Right lung (tissue), 5 donors: ENCODE results near the gene TREM2. TPM values are rescaled to one million over a fixed set of nuclear protein-coding genes. Genes with fewer than 3 reads are reported as not detected.
"Not testable (repeated sequence)": the region's sequence is repeated elsewhere in the genome, so short reads cannot be mapped to it uniquely, and the experiment has no call there.

ENCODE experiments used
- DNase-seq, 2 donors: peaks; one replicate each; pipeline ENCODE4 v3.0.0-alpha.2; 2013
- polyA plus RNA-seq, 5 donors: library from polyadenylated mRNA; unstranded; fragments of 120-200 nt; gene quantifications; one replicate each; pipeline versions ENCODE4 v1.2.1 to v1.2.3, GENCODE V29; 2013; ENCODE audit warnings: inconsistent platforms in 1 of 5, low replicate concordance in 1 of 5; ENCODE audit not compliant: insufficient read length in 5 of 5, insufficient read depth in 1 of 5

TREM2 gene
- polyA plus RNA-seq, 5 donors: 0.18 to 0.56 (median 0.33) TPM; not detected in 1

DNA sequence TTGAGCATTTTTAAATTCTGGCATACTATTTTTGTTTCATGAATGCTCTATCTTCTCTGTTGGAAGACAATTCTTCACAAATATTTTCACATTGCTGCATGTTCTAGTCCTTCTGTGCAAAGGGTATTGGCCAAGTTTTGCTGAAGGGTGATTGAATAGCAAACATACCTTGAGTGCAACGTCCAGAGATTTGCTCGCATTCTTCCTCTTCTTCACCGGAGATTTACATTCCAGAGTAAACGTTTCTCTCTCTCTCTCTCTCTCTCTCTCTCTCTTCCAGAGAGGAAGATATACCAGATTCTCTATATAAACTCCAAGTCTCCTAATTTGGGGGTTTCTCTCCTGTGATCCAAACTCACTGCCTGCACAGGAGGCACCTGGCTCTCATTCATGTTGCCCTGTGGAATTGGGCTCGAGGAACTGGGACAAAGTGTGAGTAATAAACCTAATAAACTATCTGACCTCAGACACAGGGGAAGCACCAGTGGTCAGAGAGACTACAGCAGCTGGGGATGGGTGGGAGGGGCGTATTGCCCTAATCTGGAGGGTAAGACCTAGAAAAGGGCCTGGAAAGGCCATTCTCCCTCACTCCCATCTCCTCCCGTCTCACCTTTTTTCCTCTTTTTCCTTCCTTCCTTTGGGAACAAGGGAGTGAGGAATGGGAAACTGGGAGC lies 7.6 kb downstream of the TREM2 start:
- DNase-seq: no peak

- no peak for DNase-seq
Measured at GRCh38 chr6:41153992-41154625, 8.8 kb downstream of the TREM2 start, which contains the start of gene TREML1. Gene TREML1 (minus strand): TSS chr6:41154347. CDS start chr6:41154288, 59 bp downstream.

DNA sequence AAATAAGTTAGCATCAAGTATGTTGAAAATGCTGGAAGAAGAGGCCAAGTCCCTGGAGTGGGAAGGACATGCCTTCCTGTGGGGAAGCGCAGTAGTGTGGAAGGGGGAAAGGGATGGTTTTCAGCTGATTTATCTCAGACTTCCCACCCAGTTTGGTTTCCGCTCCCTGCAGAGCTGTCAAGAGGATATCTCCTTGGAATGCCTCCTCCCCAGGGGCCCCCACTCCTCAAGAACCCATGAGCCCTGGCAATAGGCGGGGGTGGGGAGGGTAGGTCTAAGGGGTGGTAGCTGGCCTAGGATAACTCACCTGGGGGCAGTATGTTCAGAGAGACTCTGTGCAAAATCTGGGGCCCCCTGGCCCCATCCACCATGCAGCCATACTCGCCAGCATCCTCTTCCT lies 9.5 kb downstream of the TREM2 start:
- DNase-seq: no peak

- DNase-seq: no peak
Measured at GRCh38 chr6:41150671-41151070, 12.2 kb downstream of the TREM2 start.

DNA sequence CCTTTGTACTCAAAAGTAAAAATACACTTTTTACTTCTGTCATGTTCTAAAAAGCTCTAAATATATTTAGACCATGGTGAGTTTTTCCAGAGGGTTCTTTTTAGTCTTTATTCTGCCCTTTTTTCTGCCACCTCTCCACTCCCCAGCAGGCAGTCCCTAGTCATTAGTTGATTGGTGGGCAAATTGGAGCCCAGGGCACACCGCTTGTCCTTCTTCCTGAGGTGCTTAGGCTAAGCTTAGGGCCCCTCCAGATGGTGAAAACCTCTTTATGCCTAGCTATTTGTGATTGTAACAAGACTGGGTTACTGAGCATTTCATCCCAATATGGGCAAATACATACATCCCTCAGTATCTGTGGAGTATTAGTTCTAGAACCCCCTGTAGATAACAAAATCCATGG lies 15.0 kb downstream of the TREM2 start:
- DNase-seq: no peak

GRCh38 chr6:41136911-41137310 lies 26.0 kb downstream of the TREM2 start:
- no peak for DNase-seq

GRCh38 chr6:41135062-41135832 lies 27.7 kb downstream of the TREM2 start:
- no peak for DNase-seq

DNA sequence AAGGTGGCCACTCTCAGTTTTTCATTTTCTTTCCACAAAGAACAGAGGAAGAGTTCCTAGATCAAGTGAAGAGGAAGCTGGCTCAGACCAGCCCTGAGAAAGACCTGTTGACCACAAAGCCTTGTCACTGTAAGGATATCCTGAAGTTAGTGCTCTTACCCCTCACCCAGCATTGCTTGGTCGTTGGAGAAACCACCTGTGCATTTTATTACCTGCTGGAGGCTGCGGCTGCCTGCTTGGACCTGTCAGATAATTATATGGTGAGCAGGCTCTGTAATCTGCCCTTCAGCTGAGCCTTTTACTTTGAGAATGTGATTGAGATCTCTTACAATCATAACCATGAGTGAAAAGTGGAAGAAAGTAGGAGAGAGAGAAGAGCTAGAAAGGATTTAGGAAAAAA lies 30.7 kb downstream of the TREM2 start:
- no peak for DNase-seq

GRCh38 chr6:41125282-41125681 lies 37.6 kb downstream of the TREM2 start:
- DNase-seq: no peak

GRCh38 chr6:41122918-41123317 lies 40.0 kb downstream of the TREM2 start:
- DNase-seq: no peak

DNA sequence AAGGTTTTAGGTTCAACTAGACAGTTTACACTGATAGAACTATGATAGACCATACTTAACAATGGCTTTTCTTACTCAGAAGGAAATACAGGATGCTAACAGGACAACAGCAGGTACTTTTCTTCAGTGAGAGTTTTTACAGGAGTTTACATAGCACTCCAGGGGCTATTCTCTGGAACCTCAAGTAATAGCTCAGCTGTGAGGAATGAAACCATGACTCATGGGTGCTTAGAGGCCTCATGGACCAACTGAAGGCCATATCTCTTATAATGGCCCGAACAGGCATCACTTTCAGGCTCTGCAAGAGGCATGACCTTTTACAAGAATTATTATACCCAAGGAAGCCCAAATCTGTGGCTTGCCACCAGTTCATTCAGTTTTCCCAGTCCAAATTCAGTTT lies 40.5 kb downstream of the TREM2 start:
- no peak for DNase-seq

DNA sequence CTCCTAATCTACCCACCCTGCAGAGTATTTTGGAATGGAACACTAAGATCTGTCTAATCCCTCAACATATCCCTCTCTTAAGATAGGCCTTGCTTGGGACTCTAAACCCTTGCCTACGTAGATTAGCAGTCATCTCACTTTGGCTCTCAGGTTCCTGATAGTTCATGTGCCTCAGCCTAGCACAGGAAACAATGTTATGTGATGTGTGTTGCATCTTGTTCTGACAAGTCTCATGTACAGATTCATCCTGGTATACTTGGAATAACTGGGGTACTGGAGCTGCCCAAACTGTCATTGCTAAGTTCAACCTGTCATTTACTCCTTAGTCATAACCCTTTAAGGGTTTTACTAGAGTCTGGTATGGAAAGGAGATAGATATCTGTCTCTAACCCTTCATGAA lies 42.9 kb downstream of the TREM2 start:
- DNase-seq: no peak

GRCh38 chr6:41119508-41119907 lies 43.4 kb downstream of the TREM2 start:
- DNase-seq: no peak

GRCh38 chr6:41115027-41115426 lies 47.9 kb downstream of the TREM2 start:
- not testable (repeated sequence) for DNase-seq

- no peak for DNase-seq
Measured at GRCh38 chr6:41111017-41111416, 51.9 kb downstream of the TREM2 start.

Other genes starting within 250 kb of the TREM2 start
- 10 to 100 TPM in 1 of 5 donors, 1 to 10 TPM in 4; 3.2 to 12.2 (median 5.5) TPM for gene UNC5CL, start 123.9 kb downstream of the TREM2 start, polyA plus RNA-seq
- 1 to 10 TPM in 2 of 5 donors, under 1 TPM in 3; 0.28 to 1.6 (median 0.77) TPM for gene TSPO2, start 120.6 kb downstream of the TREM2 start, polyA plus RNA-seq
- 10 to 100 TPM in 1 of 5 donors, 1 to 10 TPM in 1, under 1 TPM in 3; 0.61 to 20.8 (median 0.69) TPM for gene APOBEC2, start 109.9 kb downstream of the TREM2 start, polyA plus RNA-seq
- 10 to 100 TPM; 39.3 to 60.3 (median 55.5) TPM for gene OARD1, start 90.8 kb downstream of the TREM2 start, polyA plus RNA-seq
- 10 to 100 TPM; 44.0 to 65.2 (median 52.6) TPM for gene NFYA, start 90.1 kb downstream of the TREM2 start, polyA plus RNA-seq
- 1 to 10 TPM; 1.1 to 2.4 (median 1.5) TPM for gene TREML1, start 8.8 kb downstream of the TREM2 start, polyA plus RNA-seq
- gene TREML2, start 38.0 kb upstream of the TREM2 start, polyA plus RNA-seq: under 1 TPM; 0.17 to 0.47 (median 0.21) TPM
- not detected for gene TREML4, start 65.2 kb upstream of the TREM2 start, polyA plus RNA-seq
- 1 to 10 TPM in 3 of 5 donors, under 1 TPM in 2; 0.61 to 2.8 (median 1.4) TPM for gene TREM1, start 123.6 kb upstream of the TREM2 start, polyA plus RNA-seq
- gene NCR2, start 172.5 kb upstream of the TREM2 start, polyA plus RNA-seq: not detected